ENCODE results near the gene HTT-AS. TPM values are rescaled to one million over a fixed set of nuclear protein-coding genes. Genes with fewer than 3 reads are reported as not detected.

HTT-AS gene
- not detected for total RNA-seq

- DNase-seq (ENCODE audit: low spot score) (peak; percentile 99), ATAC-seq (peak; percentile 95)
- intact Hi-C loops (cut with DNase I): no loop called here
Observed at GRCh38 chr4:3074078-3074845, at the start of gene HTT-AS, which contains the start of gene HTT. TSS of gene HTT-AS (minus strand) at chr4:3074538. TSS of gene HTT (plus strand) at chr4:3074681. CDS start at chr4:3074826, 145 bp downstream.

- intact Hi-C loops (cut with DNase I): no loop called here
- DNase-seq (ENCODE audit: low spot score) (no peak), ATAC-seq (peak; percentile 67)
Observed at GRCh38 chr4:3123181-3123671, 48.9 kb upstream of the HTT-AS start.

GRCh38 chr4:3122081-3122563 is 47.8 kb upstream of the HTT-AS start:
- intact Hi-C loops (cut with DNase I): no loop called here
- no peak for DNase-seq (ENCODE audit: low spot score)
- peak; percentile 28 for ATAC-seq

- DNase-seq (ENCODE audit: low spot score) (no peak), ATAC-seq (no peak)
- intact Hi-C loops (cut with DNase I): no loop called here
Observed at GRCh38 chr4:3121596-3121995, 47.3 kb upstream of the HTT-AS start.

GRCh38 chr4:3121110-3121509 is 46.8 kb upstream of the HTT-AS start:
- intact Hi-C loops (cut with DNase I): no loop called here

GRCh38 chr4:3119464-3119863 is 45.1 kb upstream of the HTT-AS start:
- intact Hi-C loops (cut with DNase I): no loop called here
- no peak for ATAC-seq
- DNase-seq (ENCODE audit: low spot score): no peak

More at GRCh38 chr4:3121110-3121509, 46.8 kb upstream of the HTT-AS start:
- DNase-seq (ENCODE audit: low spot score) (no peak), ATAC-seq (no peak)

GRCh38 chr4:3118312-3118711 is 44.0 kb upstream of the HTT-AS start:
- DNase-seq (ENCODE audit: low spot score) (no peak), ATAC-seq (no peak)
- intact Hi-C loops (cut with DNase I): no loop called here

GRCh38 chr4:3116955-3117354 is 42.6 kb upstream of the HTT-AS start:
- no peak for DNase-seq (ENCODE audit: low spot score)
- ATAC-seq: peak; percentile 57
- intact Hi-C loops (cut with DNase I): no loop called here

GRCh38 chr4:3115637-3116270 is 41.4 kb upstream of the HTT-AS start:
- DNase-seq (ENCODE audit: low spot score): no peak
- intact Hi-C loops (cut with DNase I): no loop called here
- ATAC-seq: no peak

- ATAC-seq: no peak
- no peak for DNase-seq (ENCODE audit: low spot score)
- intact Hi-C loops (cut with DNase I): no loop called here
Observed at GRCh38 chr4:3114377-3114776, 40.0 kb upstream of the HTT-AS start.

- DNase-seq (ENCODE audit: low spot score) (no peak), ATAC-seq (no peak)
- intact Hi-C loops (cut with DNase I): no loop called here
Observed at GRCh38 chr4:3112609-3113469, 38.5 kb upstream of the HTT-AS start.

GRCh38 chr4:3112201-3112600 is 37.9 kb upstream of the HTT-AS start:
- no peak for DNase-seq (ENCODE audit: low spot score)
- ATAC-seq: no peak
- intact Hi-C loops (cut with DNase I): no loop called here

GRCh38 chr4:3111461-3111860 is 37.1 kb upstream of the HTT-AS start:
- DNase-seq (ENCODE audit: low spot score) (no peak), ATAC-seq (no peak)
- intact Hi-C loops (cut with DNase I): no loop called here

GRCh38 chr4:3108211-3108610 is 33.9 kb upstream of the HTT-AS start:
- intact Hi-C loops (cut with DNase I): no loop called here
- no peak for DNase-seq (ENCODE audit: low spot score)
- ATAC-seq: no peak

GRCh38 chr4:3107691-3108121 is 33.4 kb upstream of the HTT-AS start:
- peak; percentile 72 for DNase-seq (ENCODE audit: low spot score)
- ATAC-seq: peak; percentile 82
- intact Hi-C loops (cut with DNase I): no loop called here

- intact Hi-C loops (cut with DNase I): no loop called here
- ATAC-seq: peak; percentile 7
- no peak for DNase-seq (ENCODE audit: low spot score)
Observed at GRCh38 chr4:3107271-3107670, 32.9 kb upstream of the HTT-AS start.

GRCh38 chr4:3106339-3107186 is 32.2 kb upstream of the HTT-AS start:
- ATAC-seq (peak; percentile 98), DNase-seq (ENCODE audit: low spot score) (peak; percentile 92)
- intact Hi-C loops (cut with DNase I): no loop called here

GRCh38 chr4:3098346-3098745 is 24.0 kb upstream of the HTT-AS start:
- ATAC-seq (no peak), DNase-seq (ENCODE audit: low spot score) (no peak)
- intact Hi-C loops (cut with DNase I): no loop called here
